HepG2 (cell line): ENCODE results near the gene PTPRN. TPM values are rescaled to one million over a fixed set of nuclear protein-coding genes. Genes with fewer than 3 reads are reported as not detected.
A peak's percentile ranks its signal among the peaks of the same experiment; 100 is the strongest.

ENCODE experiments used
- CBX5 ChIP-seq: sonication (generic); formaldehyde crosslinking; IDR thresholded peaks from 2 replicates; pipeline ENCODE4 v1.4.0; 2020; ENCODE audit warnings: missing genetic modification reagents, borderline replicate concordance
- DNMT3B ChIP-seq: conservative IDR thresholded peaks from 2 replicates; pipeline ENCODE4 v1.6.1; 2016; ENCODE audit warnings: missing biosample characterization, control low read depth
- FOSL2 ChIP-seq: sonication (generic); formaldehyde crosslinking; IDR thresholded peaks from 2 replicates; pipeline ENCODE4 v1.4.0; 2020; ENCODE audit warnings: missing genetic modification reagents
- GATAD1 ChIP-seq: IDR thresholded peaks from 2 replicates; pipeline ENCODE4 v1.6.1; 2016; ENCODE audit warnings: missing genetic modification reagents, missing compliant biosample characterization
- KDM6A ChIP-seq: IDR thresholded peaks from 2 replicates; pipeline ENCODE4 v1.6.1; 2016; ENCODE audit warnings: low read depth
- MEF2D ChIP-seq: sonication (generic); formaldehyde crosslinking; IDR thresholded peaks from 2 replicates; pipeline ENCODE4 v1.5.1; 2020; ENCODE audit warnings: mild to moderate bottlenecking, missing genetic modification reagents
- MYC ChIP-seq: sonication (generic); formaldehyde crosslinking; IDR thresholded peaks from 2 replicates; pipeline ENCODE4 v1.9.0; 2021; ENCODE audit warnings: missing genetic modification reagents, borderline replicate concordance
- NFIC ChIP-seq: IDR thresholded peaks from 2 replicates; pipeline ENCODE4 v1.6.1; 2012; ENCODE audit warnings: mild to moderate bottlenecking, low read length, inconsistent platforms
- PCBP2 ChIP-seq: fragments of 200-400 bp; formaldehyde crosslinking; optimal IDR thresholded peaks from 2 replicates; pipeline ENCODE3; 2018; ENCODE audit warnings: low read length, low read depth; ENCODE audit not compliant: poor library complexity, severe bottlenecking
- SMAD9 ChIP-seq: sonication (generic); formaldehyde crosslinking; IDR thresholded peaks from 2 replicates; pipeline ENCODE4 v1.5.1; 2020; ENCODE audit warnings: mild to moderate bottlenecking, missing genetic modification reagents
- TCF12 ChIP-seq, 2 experiments: fragments of 450-650 bp in 1 of 2; sonication (generic) in 1 of 2; formaldehyde crosslinking in 1 of 2; IDR thresholded peaks; 2 replicates each; pipeline versions ENCODE4 v1.6.1 to v1.8.0; 2017 to 2022; ENCODE audit warnings: antibody characterized with exemption in 1 of 2, mild to moderate bottlenecking in 1 of 2, missing genetic modification reagents in 1 of 2, moderate library complexity in 1 of 2
- TEAD3 ChIP-seq: optimal IDR thresholded peaks from 2 replicates; pipeline ENCODE3; 2016; ENCODE audit warnings: borderline replicate concordance
- ZBTB42 ChIP-seq: sonication (generic); formaldehyde crosslinking; IDR thresholded peaks from 2 replicates; pipeline ENCODE4 v1.5.0; 2020; ENCODE audit warnings: mild to moderate bottlenecking, missing genetic modification reagents
- ZNF235 ChIP-seq: sonication (generic); formaldehyde crosslinking; IDR thresholded peaks from 2 replicates; pipeline ENCODE4 v1.8.1; 2023; ENCODE audit warnings: mild to moderate bottlenecking, missing genetic modification reagents, borderline replicate concordance
- ZNF253 ChIP-seq: sonication (generic); formaldehyde crosslinking; IDR thresholded peaks from 2 replicates; pipeline ENCODE4 v1.8.0; 2022; ENCODE audit warnings: mild to moderate bottlenecking, missing genetic modification reagents, borderline replicate concordance
- ZNF616 ChIP-seq: sonication (generic); formaldehyde crosslinking; IDR thresholded peaks from 2 replicates; pipeline ENCODE4 v1.5.0; 2020; ENCODE audit warnings: low read depth, mild to moderate bottlenecking, missing genetic modification reagents
- ZNF761 ChIP-seq: sonication (generic); formaldehyde crosslinking; conservative IDR thresholded peaks from 2 replicates; pipeline ENCODE4 v1.4.0; 2020; ENCODE audit warnings: mild to moderate bottlenecking, missing genetic modification reagents
- ZSCAN21 ChIP-seq: sonication (generic); formaldehyde crosslinking; IDR thresholded peaks from 2 replicates; pipeline ENCODE4 v1.8.0; 2022; ENCODE audit warnings: mild to moderate bottlenecking, missing genetic modification reagents, moderate library complexity, borderline replicate concordance
- polyA plus RNA-seq, 8 experiments: library from polyadenylated mRNA; depleted of rRNA in 3 of 8; stranded (reverse) in 7 of 8; unstranded in 1 of 8; fragments of >200 nt; fragmentation: Illumina TruSeq in 4 of 8; extraction: Trizol in 4 of 8; gene quantifications; 2 replicates each; pipeline versions ENCODE4 v1.2.1 to v1.2.3, GENCODE V29; 2011 to 2016; ENCODE audit warnings: low read depth in 4 of 8, missing spikeins in 1 of 8, mixed read lengths in 1 of 8; ENCODE audit not compliant: insufficient read depth in 1 of 8
- total RNA-seq, 5 experiments: library from RNA; depleted of rRNA; stranded (reverse); fragments of >200 nt; fragmentation: Illumina TruSeq; extraction: Trizol; gene quantifications; 2 replicates each; pipeline ENCODE4 v1.2.3, GENCODE V29; 2016; ENCODE audit warnings: low read depth in 1 of 5
- TF ChIP-seq, protein P1 (sequence below): IDR thresholded peaks from 2 replicates; pipeline ENCODE4 v1.6.1; 2016; ENCODE audit warnings: control low read depth
- TF ChIP-seq, protein P2 (sequence below): IDR thresholded peaks from 2 replicates; pipeline ENCODE4 v1.6.1; 2012; ENCODE audit warnings: low read length, improper control_type of control experiment
- TF ChIP-seq, protein P3 (sequence below): IDR thresholded peaks from 2 replicates; pipeline ENCODE4 v1.6.1; 2018; ENCODE audit warnings: missing genetic modification reagents
- TF ChIP-seq, protein P4 (sequence below): sonication (generic); formaldehyde crosslinking; IDR thresholded peaks from 2 replicates; pipeline ENCODE4 v1.8.0; 2023; ENCODE audit warnings: mild to moderate bottlenecking, missing genetic modification reagents
- TF ChIP-seq, protein P5 (sequence below): sonication (generic); formaldehyde crosslinking; IDR thresholded peaks from 2 replicates; pipeline ENCODE4 v1.4.0; 2020; ENCODE audit warnings: mild to moderate bottlenecking, missing genetic modification reagents

The PTPRN gene
- total and polyA plus RNA-seq, 2 of the 13 experiments (the other 11 are each of a cell fraction or from before 2014, with no cell fraction given), result 0.26 TPM; not detected in 1

DNA sequence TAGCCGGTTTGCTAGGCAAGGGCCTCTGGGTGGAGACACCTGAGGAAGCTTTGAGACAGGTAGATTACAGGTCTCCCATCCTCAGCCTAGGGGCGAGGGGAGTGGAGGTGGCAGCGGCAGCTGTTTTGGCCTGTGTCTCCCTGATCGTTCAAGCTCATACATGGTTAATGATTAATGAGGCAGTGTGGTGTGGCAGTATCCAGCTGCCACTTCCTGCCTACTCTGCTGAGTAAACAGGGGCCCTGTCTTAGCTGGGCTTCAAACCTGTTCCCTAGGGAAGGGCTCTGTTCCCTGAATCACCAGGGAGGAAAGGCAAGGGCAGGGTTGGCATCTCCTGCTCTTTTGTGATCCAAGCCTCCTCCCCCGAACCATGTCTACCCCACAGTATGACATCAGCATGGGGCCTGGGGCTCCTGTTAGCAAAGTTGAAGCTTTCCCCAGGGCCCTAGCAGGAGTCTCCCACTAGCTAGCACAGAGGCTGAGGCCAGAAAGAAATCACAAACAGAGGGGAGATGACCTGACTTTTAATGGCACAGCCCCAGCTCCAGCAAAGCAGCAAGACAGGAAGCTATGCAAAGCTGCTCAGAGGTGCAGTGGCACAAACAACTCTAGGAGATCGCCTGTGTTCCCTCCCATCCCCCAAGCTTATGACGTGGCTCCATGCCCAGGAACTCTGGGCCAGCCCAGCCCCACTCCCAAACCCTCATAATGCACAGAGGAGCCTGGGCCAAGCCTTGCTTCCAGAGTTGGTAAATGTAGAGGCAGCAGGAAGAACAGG is 59.8 kb downstream of the PTPRN start (continued):
- TF ChIP-seq ZNF616 (0 out of 2 replicates have a peak, but pooled peaks have one; percentile 30), NFIC (no peak), FOSL2 (peak; percentile 55), ZNF253 (CRISPR knock-in tag) (no peak; the same call in 1 of the 2 replicates), CBX5 (CRISPR knock-in tag) (peak; percentile 55; the same call in 1 of the 2 replicates), SMAD9 (CRISPR knock-in tag) (no peak), ZNF235 (no peak), MEF2D (CRISPR knock-in tag) (peak; percentile 86), MYC (peak; percentile 65; the same call in 1 of the 2 replicates), DNMT3B (no peak), ZNF761 (CRISPR knock-in tag) (no peak), KDM6A (CRISPR knock-in tag) (peak; percentile 73), GATAD1 (CRISPR knock-in tag) (peak; percentile 59), TCF12 (IDR thresholded peaks at IDR 0.05) (no peak), TCF12 (CRISPR knock-in tag; IDR thresholded peaks at IDR 0.05) (no peak), ZBTB42 (peak; percentile 95), ZSCAN21 (CRISPR knock-in tag) (no peak), TEAD3 (CRISPR knock-in tag) (peak; percentile 33), PCBP2 (no peak)
- TF ChIP-seq, protein P1, sequence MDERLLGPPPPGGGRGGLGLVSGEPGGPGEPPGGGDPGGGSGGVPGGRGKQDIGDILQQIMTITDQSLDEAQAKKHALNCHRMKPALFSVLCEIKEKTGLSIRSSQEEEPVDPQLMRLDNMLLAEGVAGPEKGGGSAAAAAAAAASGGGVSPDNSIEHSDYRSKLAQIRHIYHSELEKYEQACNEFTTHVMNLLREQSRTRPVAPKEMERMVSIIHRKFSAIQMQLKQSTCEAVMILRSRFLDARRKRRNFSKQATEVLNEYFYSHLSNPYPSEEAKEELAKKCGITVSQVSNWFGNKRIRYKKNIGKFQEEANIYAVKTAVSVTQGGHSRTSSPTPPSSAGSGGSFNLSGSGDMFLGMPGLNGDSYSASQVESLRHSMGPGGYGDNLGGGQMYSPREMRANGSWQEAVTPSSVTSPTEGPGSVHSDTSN (CRISPR knock-in tag), result no peak
- TF ChIP-seq, protein P2, sequence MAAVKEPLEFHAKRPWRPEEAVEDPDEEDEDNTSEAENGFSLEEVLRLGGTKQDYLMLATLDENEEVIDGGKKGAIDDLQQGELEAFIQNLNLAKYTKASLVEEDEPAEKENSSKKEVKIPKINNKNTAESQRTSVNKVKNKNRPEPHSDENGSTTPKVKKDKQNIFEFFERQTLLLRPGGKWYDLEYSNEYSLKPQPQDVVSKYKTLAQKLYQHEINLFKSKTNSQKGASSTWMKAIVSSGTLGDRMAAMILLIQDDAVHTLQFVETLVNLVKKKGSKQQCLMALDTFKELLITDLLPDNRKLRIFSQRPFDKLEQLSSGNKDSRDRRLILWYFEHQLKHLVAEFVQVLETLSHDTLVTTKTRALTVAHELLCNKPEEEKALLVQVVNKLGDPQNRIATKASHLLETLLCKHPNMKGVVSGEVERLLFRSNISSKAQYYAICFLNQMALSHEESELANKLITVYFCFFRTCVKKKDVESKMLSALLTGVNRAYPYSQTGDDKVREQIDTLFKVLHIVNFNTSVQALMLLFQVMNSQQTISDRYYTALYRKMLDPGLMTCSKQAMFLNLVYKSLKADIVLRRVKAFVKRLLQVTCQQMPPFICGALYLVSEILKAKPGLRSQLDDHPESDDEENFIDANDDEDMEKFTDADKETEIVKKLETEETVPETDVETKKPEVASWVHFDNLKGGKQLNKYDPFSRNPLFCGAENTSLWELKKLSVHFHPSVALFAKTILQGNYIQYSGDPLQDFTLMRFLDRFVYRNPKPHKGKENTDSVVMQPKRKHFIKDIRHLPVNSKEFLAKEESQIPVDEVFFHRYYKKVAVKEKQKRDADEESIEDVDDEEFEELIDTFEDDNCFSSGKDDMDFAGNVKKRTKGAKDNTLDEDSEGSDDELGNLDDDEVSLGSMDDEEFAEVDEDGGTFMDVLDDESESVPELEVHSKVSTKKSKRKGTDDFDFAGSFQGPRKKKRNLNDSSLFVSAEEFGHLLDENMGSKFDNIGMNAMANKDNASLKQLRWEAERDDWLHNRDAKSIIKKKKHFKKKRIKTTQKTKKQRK, result no peak
- TF ChIP-seq, protein P3, sequence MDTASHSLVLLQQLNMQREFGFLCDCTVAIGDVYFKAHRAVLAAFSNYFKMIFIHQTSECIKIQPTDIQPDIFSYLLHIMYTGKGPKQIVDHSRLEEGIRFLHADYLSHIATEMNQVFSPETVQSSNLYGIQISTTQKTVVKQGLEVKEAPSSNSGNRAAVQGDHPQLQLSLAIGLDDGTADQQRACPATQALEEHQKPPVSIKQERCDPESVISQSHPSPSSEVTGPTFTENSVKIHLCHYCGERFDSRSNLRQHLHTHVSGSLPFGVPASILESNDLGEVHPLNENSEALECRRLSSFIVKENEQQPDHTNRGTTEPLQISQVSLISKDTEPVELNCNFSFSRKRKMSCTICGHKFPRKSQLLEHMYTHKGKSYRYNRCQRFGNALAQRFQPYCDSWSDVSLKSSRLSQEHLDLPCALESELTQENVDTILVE (CRISPR knock-in tag), result peak; percentile 74; the same call in 1 of the 2 replicates
- TF ChIP-seq, protein P4, sequence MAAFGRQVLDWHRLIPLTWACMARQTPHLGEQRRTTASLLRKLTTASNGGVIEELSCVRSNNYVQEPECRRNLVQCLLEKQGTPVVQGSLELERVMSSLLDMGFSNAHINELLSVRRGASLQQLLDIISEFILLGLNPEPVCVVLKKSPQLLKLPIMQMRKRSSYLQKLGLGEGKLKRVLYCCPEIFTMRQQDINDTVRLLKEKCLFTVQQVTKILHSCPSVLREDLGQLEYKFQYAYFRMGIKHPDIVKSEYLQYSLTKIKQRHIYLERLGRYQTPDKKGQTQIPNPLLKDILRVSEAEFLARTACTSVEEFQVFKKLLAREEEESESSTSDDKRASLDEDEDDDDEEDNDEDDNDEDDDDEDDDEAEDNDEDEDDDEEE (CRISPR knock-in tag), result peak; percentile 48; the same call in 1 of the 2 replicates
- TF ChIP-seq, protein P5, sequence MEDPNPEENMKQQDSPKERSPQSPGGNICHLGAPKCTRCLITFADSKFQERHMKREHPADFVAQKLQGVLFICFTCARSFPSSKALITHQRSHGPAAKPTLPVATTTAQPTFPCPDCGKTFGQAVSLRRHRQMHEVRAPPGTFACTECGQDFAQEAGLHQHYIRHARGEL (CRISPR knock-in tag), result no peak
